Ramos (cell line): Measurements from ENCODE around the gene NPPC.
"Not testable (repeated sequence)": the region's sequence is repeated elsewhere in the genome, so short reads cannot be mapped to it uniquely, and the experiment has no call there.

Experiments
- in situ Hi-C: fragments of 300-500 bp; cut with MboI; formaldehyde crosslinking; loops from one replicate; pipeline ENCODE4 v1.14.3; 2022; ENCODE audit warnings: low sequenced_read_pairs; ENCODE audit not compliant: unreplicated experiment

Gene NPPC, protein sequence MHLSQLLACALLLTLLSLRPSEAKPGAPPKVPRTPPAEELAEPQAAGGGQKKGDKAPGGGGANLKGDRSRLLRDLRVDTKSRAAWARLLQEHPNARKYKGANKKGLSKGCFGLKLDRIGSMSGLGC

DNA sequence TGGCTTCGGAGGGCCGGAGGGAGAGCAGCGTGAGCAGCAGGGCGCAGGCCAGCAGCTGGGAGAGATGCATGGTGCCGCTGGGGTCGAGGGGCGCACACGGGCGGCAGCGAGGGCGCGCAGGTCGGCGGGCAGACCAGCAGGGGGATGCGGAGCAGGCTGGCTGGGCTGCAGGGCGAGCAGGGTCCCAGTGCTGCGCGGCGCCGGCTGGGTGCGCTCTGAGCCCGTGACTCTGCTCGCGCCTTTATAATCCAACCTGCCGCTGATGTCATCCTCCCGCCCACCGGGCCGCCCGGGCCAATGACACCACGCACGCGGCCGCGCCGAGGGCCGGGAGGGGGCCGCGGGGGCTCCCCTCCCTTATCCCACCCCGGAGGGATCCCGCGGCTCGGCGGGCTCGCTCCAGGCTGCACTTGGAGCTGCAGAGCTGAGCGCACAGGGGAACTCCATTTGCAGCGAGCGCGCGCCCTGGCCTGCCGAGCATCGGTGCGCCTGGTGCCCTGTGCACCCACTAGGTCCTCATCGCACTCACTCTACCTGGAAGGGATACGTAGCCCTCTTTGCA lies at the start of gene NPPC:
NPPC (minus strand) TSS at position 217 of the 562 bp plus-strand sequence; CDS start at position 70, 147 bp downstream.
- in situ Hi-C loops: no loop called here

- in situ Hi-C loops: no loop called here
Observed at GRCh38 chr2:231975001-231975400, 48.8 kb upstream of the NPPC start.

GRCh38 chr2:231970461-231970860 lies 44.3 kb upstream of the NPPC start:
- in situ Hi-C loops: no loop called here

DNA sequence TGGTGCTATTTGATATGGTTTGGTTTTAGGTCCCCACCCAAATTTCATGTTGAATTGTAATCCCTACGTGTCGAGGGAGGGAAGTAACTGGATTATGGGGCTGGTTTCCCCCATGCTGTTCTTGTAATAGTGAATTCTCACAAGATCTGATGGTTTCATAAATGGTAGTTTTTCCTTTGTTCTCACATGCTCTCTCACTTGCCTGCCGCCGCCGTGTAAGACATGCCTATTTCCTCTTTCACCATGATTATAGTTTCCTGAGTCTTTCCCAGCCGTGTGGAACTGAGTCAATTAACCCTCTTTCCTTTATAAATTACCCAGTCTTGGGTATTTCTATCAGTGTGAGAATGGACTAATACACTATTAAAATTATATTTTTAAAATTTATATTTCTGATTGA lies 42.6 kb upstream of the NPPC start:
- in situ Hi-C loops: no loop called here

DNA sequence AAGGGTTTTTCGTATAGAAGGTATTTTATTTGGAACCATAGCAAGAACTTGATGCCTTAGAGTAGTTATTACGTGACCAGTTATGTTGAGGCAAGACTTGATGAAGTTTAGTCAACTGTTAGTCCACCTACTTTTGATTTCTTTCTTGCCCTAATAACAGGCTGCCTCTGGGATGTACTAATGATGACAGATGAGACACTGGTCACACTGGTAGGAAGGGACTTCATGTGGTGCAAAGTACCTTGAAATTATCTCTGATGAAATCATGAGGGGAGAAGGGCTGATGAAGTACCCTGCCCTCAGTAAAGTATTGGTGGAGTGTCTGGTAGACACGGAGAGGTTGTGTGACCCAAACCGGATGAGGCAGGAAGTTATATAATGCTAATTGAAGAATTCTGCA lies 40.7 kb upstream of the NPPC start:
- in situ Hi-C loops: no loop called here

GRCh38 chr2:231965102-231965501 lies 38.9 kb upstream of the NPPC start:
- in situ Hi-C loops: no loop called here

GRCh38 chr2:231961349-231962166 lies 35.4 kb upstream of the NPPC start, which contains the start of gene DIS3L2:
TSS of gene DIS3L2 (plus strand) at chr2:231961713. CDS start at chr2:232014928, 53,215 bp downstream.
- in situ Hi-C loops: no loop called here

DNA sequence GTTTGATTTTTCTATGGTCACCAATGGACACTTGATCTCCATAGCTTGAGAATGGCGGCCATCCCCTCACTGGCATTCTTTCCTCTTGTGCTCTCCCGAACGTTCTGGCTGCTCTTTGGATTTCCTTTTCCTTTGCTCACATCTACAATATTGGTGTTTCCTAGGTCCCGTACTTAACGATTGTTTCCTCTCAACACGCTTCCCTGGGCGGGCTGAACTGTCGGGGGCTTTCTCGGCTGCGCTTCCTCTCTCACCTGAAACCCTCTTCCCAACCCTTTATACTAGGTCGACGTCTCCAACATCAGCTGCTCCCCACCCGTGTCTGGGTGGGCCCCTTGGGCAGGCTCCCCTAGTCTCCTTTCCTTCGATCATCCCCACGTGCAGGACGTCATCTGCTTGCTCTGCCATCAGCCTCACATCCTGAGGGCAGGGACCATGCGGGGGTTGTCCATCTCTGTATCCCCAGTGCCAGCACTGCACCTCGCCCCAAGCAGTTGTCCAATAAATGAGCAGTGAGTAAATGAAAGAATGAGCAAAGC lies 34.7 kb upstream of the NPPC start:
- in situ Hi-C loops: no loop called here

DNA sequence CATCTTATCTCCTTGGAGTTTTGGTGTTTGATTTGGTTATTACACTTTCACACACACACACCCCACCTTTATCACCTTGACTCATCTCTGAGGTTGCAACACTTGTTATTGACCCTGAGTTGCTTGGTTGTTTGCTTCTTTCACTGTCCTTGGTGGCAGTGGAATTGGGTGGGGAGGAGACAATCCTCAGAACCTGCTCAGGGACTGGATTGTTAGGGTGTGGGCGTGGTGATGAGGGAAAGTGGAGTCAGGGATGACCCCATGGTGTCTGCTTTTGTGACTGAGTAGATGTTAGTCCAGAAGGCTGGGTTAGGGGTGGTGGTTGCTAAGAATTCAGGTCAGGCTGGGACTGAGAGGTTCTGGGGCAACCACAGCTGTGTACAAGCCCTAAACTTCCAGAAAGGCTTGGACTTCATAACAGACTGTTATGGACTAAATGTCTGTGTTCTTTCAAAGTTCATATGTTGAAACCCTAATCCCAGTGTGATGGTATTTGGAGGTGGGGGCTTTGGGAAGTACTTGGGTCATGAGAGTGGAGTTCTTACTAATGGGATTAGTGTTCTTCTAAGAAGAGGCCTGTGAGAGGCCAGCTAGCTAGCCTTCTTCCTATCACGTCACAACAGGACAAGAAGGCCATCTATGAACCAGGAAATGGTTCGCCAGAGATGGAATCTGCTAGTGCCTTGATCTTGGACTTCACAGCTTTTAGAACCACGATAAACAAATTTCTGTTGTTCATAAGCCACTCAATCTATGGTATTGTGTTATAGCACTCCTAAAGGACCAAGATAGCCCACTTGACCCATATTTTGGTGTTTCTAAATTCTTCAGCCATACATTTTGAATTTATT lies 31.9 kb upstream of the NPPC start:
- in situ Hi-C loops: no loop called here

- in situ Hi-C loops: no loop called here
Observed at GRCh38 chr2:231955758-231956472, 29.7 kb upstream of the NPPC start.

- in situ Hi-C loops: no loop called here
Observed at GRCh38 chr2:231951452-231952035, 25.3 kb upstream of the NPPC start.

DNA sequence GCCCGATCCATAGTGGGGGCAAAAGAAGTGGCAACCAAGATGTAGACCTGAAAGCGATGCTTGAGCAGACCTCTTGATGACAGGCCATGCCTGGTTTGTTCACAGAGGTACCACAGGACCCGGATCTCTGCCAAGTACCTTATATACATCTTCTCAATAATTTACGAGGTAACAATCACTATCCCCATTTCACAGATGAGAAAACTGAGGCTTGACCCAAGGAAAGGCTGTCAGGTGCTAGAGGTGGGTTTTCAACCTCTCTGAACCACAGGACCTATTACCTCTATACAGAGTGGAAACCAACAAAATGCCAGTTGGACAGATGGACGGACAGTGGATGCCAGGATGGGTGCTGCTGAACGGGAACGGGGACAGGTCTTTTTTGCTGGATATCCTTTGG lies 21.5 kb upstream of the NPPC start:
- in situ Hi-C loops: no loop called here

- in situ Hi-C loops: not testable (repeated sequence)
Observed at GRCh38 chr2:231947112-231947511, 20.9 kb upstream of the NPPC start.

DNA sequence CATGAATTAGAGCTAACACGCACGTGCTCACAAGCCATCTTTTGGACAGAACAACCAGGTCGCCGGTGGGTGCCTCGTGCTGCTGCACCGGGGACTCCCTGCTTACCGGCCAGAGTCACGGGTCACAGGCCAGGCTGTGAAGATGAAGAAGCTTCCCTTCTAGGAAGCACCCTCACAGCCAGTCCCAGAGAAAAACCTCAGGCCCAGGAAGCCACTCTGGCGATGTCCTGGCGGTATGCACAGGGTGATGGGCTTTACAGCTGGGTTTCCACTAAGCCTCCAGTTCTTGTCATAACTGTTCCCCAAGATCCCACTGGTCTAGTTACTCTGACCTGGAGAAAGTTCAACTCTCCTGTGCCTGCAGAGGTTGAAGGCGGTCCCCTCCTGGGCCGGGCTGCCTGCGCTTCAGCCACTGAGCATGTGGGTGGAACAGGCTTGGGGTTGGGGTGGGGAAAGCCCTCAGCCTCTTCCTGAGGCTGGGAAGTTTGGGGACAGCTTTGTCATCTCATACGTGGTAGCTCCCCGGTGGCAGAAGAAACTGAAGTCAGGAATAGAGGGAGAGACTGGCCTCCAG lies 20.1 kb upstream of the NPPC start:
- in situ Hi-C loops: no loop called here

GRCh38 chr2:231942180-231942579 lies 16.0 kb upstream of the NPPC start:
- in situ Hi-C loops: no loop called here

DNA sequence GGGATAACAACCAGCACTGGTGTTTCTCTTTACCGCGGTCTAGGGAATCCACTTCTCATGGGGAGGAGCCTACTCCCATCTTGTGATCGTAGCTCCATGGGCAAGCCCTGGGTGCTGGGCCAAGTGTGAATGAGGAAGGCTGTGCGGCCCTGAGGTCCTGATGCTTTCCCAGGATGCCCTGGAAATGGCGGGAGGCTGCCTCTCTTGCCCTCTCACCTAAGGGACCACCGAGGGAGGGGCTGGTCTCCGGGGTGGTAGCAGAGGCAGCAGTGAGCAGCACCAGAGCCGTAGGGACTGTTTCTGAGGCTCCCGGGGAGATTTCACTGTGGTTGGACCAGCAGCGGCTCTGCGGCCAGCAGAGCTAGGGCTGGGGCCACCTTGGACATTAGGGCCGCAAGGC lies 15.5 kb upstream of the NPPC start:
- in situ Hi-C loops: no loop called here

DNA sequence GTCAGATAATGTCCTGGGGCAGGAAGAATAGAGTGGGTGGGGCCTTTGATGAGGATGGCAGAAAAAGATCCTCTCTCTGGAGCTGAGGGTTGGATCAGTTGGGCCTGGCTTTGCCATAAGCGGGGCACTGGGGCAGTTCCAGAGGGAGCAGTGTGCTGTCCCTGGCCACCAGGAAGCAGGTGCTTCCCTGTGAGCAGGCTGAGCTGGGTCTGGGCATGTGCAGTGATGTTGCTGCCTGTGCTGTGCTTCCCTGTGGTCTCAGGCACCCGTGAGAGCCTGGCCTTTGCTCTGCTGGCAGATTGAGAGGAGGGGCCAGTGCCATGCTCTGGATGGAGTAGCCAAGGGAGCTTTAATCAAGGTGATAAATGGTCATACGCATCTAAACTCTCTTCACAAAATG lies 14.6 kb upstream of the NPPC start:
- in situ Hi-C loops: no loop called here

DNA sequence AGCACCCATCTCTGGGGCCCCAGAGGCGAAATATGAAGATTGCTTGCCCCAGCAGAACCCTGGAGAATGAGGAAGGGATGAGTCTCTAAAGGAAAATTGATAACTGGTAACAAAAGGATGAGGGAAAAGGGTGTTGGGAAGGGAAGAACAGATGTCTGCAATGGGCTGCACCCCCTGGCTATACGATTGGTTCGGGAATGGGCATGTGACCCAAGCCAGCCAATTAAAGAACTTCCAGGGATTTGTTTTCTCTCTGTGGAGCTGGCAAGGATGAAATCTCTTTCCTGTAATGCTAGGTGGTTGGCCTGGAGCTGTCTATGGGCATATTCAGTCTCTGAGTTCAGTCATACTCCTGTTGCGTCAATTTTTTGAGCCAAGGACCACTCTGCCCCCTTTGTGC lies 12.8 kb upstream of the NPPC start:
- in situ Hi-C loops: no loop called here

DNA sequence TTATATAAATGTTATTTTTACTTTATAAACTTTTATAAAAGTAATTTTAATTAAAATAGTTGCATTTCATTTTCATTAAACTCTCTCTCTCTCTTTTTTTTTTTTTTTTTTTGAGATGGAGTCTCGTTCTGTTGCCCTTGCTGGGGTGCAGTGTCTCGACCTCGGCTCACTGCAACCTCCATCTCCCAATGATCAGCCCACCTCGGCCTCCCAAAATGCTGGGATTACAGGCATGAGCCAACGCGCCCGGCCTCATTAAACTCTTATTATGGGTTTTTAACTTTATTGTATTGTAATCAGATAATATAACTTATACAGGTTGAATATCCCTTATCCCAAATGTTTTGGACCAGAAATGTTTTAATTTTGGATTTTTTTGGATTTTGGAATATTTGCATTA lies 10.9 kb upstream of the NPPC start:
- in situ Hi-C loops: no loop called here
